ENCODE data around the gene SLC25A29.
"Not testable (repeated sequence)": the region's sequence is repeated elsewhere in the genome, so short reads cannot be mapped to it uniquely, and the experiment has no call there.

Gene SLC25A29

GRCh38 chr14:100306101-100306997, at the start of gene SLC25A29:
Gene SLC25A29 (minus strand): TSS chr14:100306444. CDS start chr14:100306232, 212 bp downstream.
- DNase-seq = peak; percentile 96 to 98 (median 98)

GRCh38 chr14:100350986-100351385, 44.7 kb upstream of the SLC25A29 start:
- DNase-seq = no peak

DNA sequence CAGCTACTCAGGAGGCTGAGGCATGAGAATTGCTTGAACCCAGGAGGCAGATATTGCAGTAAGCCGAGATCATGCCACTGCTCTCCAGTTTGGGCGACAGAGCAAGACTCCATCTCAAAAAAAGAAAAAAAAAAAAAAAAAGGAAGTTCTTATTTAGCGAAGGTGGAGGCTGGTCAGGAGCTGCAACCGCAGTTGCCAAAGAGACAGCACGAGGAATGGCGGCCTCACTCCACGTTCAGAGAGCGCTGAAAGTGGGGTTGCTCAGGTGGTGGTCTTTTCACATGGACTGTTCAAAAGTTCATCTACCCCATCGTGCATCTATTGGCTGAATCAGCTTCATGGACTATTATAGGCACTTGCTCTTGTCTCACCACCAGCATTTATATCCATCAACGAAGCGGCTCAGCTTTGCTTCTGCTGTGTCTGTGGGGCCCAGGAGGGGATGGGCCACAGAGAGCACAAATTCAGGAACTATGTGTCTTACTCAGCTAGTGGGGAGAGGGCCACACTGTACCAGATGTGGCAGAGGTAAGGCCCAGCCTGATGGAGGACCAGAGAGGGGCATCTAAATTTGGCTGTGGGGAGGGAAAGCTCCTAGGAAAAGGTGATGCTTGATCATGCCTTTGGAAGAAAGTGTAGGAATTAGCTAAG, 44.2 kb upstream of the SLC25A29 start:
- DNase-seq = no peak

DNA sequence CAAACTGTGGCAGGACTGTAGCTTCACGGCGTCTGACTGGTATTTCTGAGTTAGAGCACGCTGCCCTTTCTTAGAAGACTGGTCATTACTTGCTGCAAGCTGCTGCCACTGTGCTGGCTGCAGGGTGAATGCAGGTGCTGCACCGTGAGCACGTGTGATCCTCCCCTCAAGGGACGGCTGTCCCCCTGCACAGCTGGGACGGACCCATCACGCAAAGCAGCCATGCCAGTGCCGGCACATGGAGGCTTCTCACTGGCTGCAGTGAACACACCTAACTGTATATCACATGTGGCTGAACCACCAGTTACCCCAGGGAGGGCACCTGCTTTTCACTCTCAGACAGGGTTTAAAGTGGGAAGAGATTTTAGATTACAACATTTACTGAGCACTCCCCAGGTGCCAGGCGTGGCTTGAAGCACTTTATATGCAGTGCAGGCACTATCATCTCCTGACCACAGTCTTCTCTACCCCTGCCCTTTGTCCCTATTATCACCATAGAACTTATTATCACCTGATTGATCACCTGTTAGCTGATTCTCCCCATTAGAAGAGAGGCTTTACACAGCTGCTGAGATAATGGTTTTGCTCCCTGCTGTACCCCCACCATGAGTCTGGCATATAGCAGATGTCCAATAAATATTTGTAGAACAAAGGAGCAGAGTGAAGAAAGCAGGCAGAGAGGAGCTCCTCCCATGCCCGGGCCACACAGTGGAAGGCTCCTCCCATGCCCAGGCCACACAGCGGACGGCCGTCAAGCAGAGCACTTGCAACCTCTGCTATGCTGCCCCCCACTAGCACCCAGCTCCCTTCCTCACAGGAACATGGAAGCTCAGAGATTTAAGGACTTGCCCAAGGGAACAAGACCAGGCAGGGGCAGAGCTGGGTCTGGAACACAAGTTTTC, 42.8 kb upstream of the SLC25A29 start:
- peak; percentile 80 to 94 (median 89) for DNase-seq

GRCh38 chr14:100348253-100348729, 42.0 kb upstream of the SLC25A29 start:
- peak in 2 of 3 experiments; percentile 75 to 82 for DNase-seq

GRCh38 chr14:100346306-100347091, 40.3 kb upstream of the SLC25A29 start:
- DNase-seq = no peak

GRCh38 chr14:100345711-100346110, 39.5 kb upstream of the SLC25A29 start:
- DNase-seq = peak in 2 of 3 experiments; percentile 35 to 70

DNA sequence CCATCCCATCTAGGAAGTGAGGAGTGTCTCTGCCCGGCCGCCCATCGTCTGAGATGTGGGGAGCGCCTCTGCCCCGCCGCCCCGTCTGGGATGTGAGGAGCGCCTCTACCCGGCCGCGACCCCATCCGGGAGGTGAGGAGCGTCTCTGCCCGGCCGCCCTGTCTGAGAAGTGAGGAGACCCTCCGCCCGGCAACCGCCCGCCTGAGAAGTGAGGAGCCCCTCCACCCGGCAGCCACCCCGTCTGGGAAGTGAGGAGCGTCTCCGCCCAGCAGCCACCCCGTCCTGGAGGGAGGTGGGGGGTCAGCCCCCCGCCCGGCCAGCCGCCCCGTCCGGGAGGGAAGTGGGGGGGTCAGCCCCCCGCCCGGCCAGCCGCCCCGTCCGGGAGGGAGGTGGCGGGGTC, 38.4 kb upstream of the SLC25A29 start:
- DNase-seq = not testable (repeated sequence)

- DNase-seq = not testable (repeated sequence)
Measured at GRCh38 chr14:100342826-100343225, 36.6 kb upstream of the SLC25A29 start.

- DNase-seq = no peak
Measured at GRCh38 chr14:100342195-100342594, 36.0 kb upstream of the SLC25A29 start.

- peak in 1 of 3 experiments; percentile 30 for DNase-seq
Measured at GRCh38 chr14:100341301-100342031, 35.2 kb upstream of the SLC25A29 start.

DNA sequence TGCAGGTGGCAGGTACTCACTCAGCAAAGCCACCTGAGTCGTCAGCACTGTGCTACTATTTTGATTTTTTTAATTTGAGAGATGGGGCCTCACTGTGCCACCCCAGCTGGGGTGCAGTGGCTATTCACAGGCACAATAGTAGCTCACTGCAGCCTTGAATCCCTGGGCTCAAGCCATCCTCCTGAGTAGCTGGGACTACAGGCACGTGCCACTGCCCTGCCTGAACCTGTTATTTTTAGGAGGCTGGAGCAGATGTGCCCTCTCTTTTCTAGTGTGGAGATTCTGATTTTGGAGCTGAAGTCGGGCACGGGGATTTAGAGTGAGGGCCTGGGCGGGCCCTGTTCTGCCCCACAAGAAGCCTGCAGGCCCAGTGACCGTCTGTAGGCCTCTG, 34.2 kb upstream of the SLC25A29 start:
- no peak for DNase-seq

GRCh38 chr14:100339766-100340422, 33.6 kb upstream of the SLC25A29 start:
- no peak for DNase-seq

GRCh38 chr14:100336618-100337530, 30.6 kb upstream of the SLC25A29 start:
- no peak for DNase-seq

DNA sequence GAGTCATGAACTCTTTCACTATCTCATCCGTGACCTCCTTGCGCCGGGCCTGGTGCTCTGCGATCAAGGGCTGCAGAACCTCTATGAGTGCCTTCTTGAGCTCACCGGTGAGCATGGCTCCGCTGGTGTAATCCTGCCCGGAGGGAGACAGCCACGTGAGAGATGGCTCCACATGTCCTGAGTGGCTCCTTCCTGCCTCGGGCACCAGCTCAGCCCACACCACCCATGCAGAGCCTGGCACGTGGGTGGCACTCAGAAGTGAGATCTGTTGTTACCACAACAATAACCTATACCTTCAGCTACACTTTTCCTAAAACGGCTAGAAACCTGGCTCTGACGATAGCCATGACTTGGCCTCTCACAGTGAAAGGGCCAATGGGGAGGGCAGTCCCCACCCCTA, 28.7 kb upstream of the SLC25A29 start:
- peak in 1 of 3 experiments; percentile 48 for DNase-seq

DNA sequence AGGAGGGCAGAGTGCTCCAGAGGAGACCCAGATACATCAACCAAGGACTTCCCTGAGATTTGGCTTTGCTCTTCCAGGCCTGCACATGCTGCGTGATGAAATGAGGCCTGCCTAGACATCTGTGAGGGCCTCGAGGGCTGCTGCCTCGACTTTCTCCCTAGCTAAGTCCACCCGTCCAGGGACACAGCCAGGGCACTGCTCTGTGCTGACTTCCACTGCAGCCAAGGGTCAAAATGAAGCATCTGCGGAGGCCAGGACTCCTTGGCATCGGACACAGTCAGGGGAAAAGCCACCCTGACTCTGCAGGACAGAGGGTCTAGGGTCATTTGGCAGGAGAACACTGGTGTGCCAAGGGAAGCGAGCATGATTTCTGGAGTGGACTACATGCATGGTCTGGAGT, 27.6 kb upstream of the SLC25A29 start:
- DNase-seq = no peak

- DNase-seq = no peak
Measured at GRCh38 chr14:100333311-100333710, 27.1 kb upstream of the SLC25A29 start.

DNA sequence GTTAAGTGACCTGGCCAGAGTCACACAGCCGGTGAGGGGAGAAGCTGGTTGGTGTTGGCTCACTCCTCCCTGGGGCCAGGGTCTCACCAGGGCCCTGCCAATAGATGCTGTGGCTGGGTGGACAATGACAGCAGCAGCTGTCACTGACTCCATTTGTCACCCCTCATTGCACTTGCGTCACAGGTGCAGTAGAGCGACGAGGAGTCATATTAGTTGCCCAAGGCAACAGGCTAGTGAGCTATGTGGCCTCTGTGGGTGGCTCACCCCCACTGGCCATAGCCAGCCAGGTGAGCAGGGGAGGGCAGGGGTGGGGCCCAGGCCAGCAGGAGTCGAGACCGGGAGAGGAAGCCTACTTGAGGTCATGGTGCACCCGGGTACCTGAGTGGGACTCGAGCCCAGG, 26.6 kb upstream of the SLC25A29 start:
- peak; percentile 39 to 89 (median 74) for DNase-seq

- no peak for DNase-seq
Measured at GRCh38 chr14:100332071-100332639, 25.9 kb upstream of the SLC25A29 start.
